Rectal smooth muscle tissue (tissue), 1 donor: Measurements from ENCODE around the gene ZFYVE28.
A peak's percentile ranks its signal among the peaks of the same experiment; 100 is the strongest.
"Not testable (repeated sequence)": the region's sequence is repeated elsewhere in the genome, so short reads cannot be mapped to it uniquely, and the experiment has no call there.

Experiments used
- H3K27ac ChIP-seq: one replicate; pipeline ENCODE4 v1.7.0; 2013; ENCODE audit warnings: low read depth, low read length, inconsistent platforms
- H3K27me3 ChIP-seq: one replicate; pipeline ENCODE4 v1.7.0; 2013; ENCODE audit warnings: low read length; ENCODE audit not compliant: control insufficient read depth, insufficient read depth
- H3K36me3 ChIP-seq: one replicate; pipeline ENCODE4 v1.7.0; 2013; ENCODE audit warnings: low read length; ENCODE audit not compliant: control insufficient read depth, insufficient read depth
- H3K4me1 ChIP-seq: one replicate; pipeline ENCODE4 v1.7.0; 2013; ENCODE audit warnings: low read length; ENCODE audit not compliant: control insufficient read depth, insufficient read depth
- H3K4me3 ChIP-seq: one replicate; pipeline ENCODE4 v1.7.0; 2013; ENCODE audit warnings: low read length
- H3K9ac ChIP-seq: one replicate; pipeline ENCODE4 v1.7.0; 2013; ENCODE audit warnings: low read length

The ZFYVE28 gene

GRCh38 chr4:2417765-2418649, at the start of gene ZFYVE28:
Gene ZFYVE28, minus strand, starts transcription at chr4:2418645. Its CDS starts 322 bp downstream, at chr4:2418323.
- Histone ChIP-seq H3K36me3 (no peaks in the 10 kb centered on the region), H3K9ac (no peak within 1 kb of the TSS), H3K4me3 (peak within 1 kb of the TSS; percentile 67), H3K27me3 (peaks cover 20% of the 10 kb centered on the region), H3K4me1 (peaks cover 6% of the 10 kb centered on the region), H3K27ac (no peak within 1 kb of the TSS)

- not testable (repeated sequence) for H3K4me3 ChIP-seq, H3K9ac ChIP-seq, H3K27me3 ChIP-seq, H3K36me3 ChIP-seq, H3K27ac ChIP-seq
- H3K4me1 ChIP-seq: peaks cover 12% of the 10 kb centered on the region
Observed at GRCh38 chr4:2465544-2465943, 47.1 kb upstream of the ZFYVE28 start.

- H3K36me3 ChIP-seq: peaks cover 2% of the 10 kb centered on the region
- H3K4me3 ChIP-seq: no peak overlapping the region
- H3K27me3 ChIP-seq: no peaks in the 10 kb centered on the region
- peaks cover 7% of the 10 kb centered on the region for H3K4me1 ChIP-seq
- no peak overlapping the region for H3K27ac ChIP-seq
- H3K9ac ChIP-seq: no peak overlapping the region
Observed at GRCh38 chr4:2465032-2465431, 46.6 kb upstream of the ZFYVE28 start.

- Histone ChIP-seq H3K27me3 (no peaks in the 10 kb centered on the region), H3K36me3 (peaks cover 2% of the 10 kb centered on the region), H3K27ac (peak overlapping the region; percentile 31), H3K9ac (no peak overlapping the region), H3K4me1 (peaks cover 4% of the 10 kb centered on the region), H3K4me3 (peak overlapping the region; percentile 13)
Observed at GRCh38 chr4:2462992-2463762, 44.7 kb upstream of the ZFYVE28 start.

- no peak overlapping the region for H3K9ac ChIP-seq
- H3K36me3 ChIP-seq: peaks cover 2% of the 10 kb centered on the region
- H3K4me1 ChIP-seq: peaks cover 4% of the 10 kb centered on the region
- H3K27me3 ChIP-seq: no peaks in the 10 kb centered on the region
- peak overlapping the region; percentile 53 for H3K4me3 ChIP-seq
- peak overlapping the region; percentile 34 for H3K27ac ChIP-seq
Observed at GRCh38 chr4:2462218-2462991, 44.0 kb upstream of the ZFYVE28 start.

- Histone ChIP-seq H3K9ac (no peak overlapping the region), H3K36me3 (peaks cover 2% of the 10 kb centered on the region)
Observed at GRCh38 chr4:2461246-2461960, 43.0 kb upstream of the ZFYVE28 start.

GRCh38 chr4:2459589-2460349, 41.3 kb upstream of the ZFYVE28 start:
- H3K27ac ChIP-seq: no peak overlapping the region
- H3K36me3 ChIP-seq: peaks cover under 1% of the 10 kb centered on the region
- H3K9ac ChIP-seq: no peak overlapping the region
- H3K4me3 ChIP-seq: no peak overlapping the region
- H3K27me3 ChIP-seq: no peaks in the 10 kb centered on the region
- H3K4me1 ChIP-seq: peaks cover 4% of the 10 kb centered on the region

More at GRCh38 chr4:2461246-2461960, 43.0 kb upstream of the ZFYVE28 start:
- no peaks in the 10 kb centered on the region for H3K27me3 ChIP-seq
- peaks cover 4% of the 10 kb centered on the region for H3K4me1 ChIP-seq
- no peak overlapping the region for H3K4me3 ChIP-seq
- no peak overlapping the region for H3K27ac ChIP-seq

- Histone ChIP-seq H3K9ac (no peak overlapping the region), H3K27ac (no peak overlapping the region), H3K36me3 (no peaks in the 10 kb centered on the region), H3K4me1 (peaks cover 4% of the 10 kb centered on the region), H3K27me3 (no peaks in the 10 kb centered on the region), H3K4me3 (no peak overlapping the region)
Observed at GRCh38 chr4:2458546-2459491, 40.4 kb upstream of the ZFYVE28 start.

GRCh38 chr4:2457481-2458295, 39.2 kb upstream of the ZFYVE28 start:
- Histone ChIP-seq H3K27me3 (no peaks in the 10 kb centered on the region), H3K36me3 (no peaks in the 10 kb centered on the region), H3K9ac (no peak overlapping the region), H3K27ac (no peak overlapping the region), H3K4me1 (peaks cover 4% of the 10 kb centered on the region), H3K4me3 (no peak overlapping the region)
